ENCODE data around the gene IQGAP1. TPM values are rescaled to one million over a fixed set of nuclear protein-coding genes. Genes with fewer than 3 reads are reported as not detected.

The IQGAP1 gene
- total and polyA plus RNA-seq, 8 donors, result 178 to 296 (median 222) TPM

- Histone ChIP-seq H3K36me3 (no peaks in the 10 kb centered on the region), H3K4me3 (peak overlapping the region; percentile 67 to 81), H3K27ac (no peak overlapping the region), H3K4me1 (peaks cover 3 to 38% of the 10 kb centered on the region in 2 donors), H3K9me3 (no peaks in the 10 kb centered on the region), H3K27me3 (peaks cover 0 to 18% of the 10 kb centered on the region in 2 donors)
- DNase-seq, result peak in 1 of 4 donors; percentile 10
- TF ChIP-seq CTCF (IDR thresholded peaks at IDR 0.05), result no peak
- intact Hi-C loops (cut with DNase I), result no loop called here
- ATAC-seq, result no peak
Measured at GRCh38 chr15:90531147-90531546, 143.1 kb downstream of the IQGAP1 start.

- H3K9me3 ChIP-seq, result no peaks in the 10 kb centered on the region
- peaks cover 0 to 12% of the 10 kb centered on the region in 2 donors for H3K27me3 ChIP-seq
- intact Hi-C loops (cut with DNase I), result no loop called here
- peaks cover 0 to 4% of the 10 kb centered on the region in 2 donors for H3K36me3 ChIP-seq
- ATAC-seq, result no peak
- no peak overlapping the region for H3K4me3 ChIP-seq
- H3K27ac ChIP-seq, result no peak overlapping the region
- DNase-seq, result no peak
- H3K4me1 ChIP-seq, result peaks cover 3 to 31% of the 10 kb centered on the region in 2 donors
- TF ChIP-seq CTCF (IDR thresholded peaks at IDR 0.05), result no peak
Measured at GRCh38 chr15:90535254-90535653, 147.2 kb downstream of the IQGAP1 start.

- TF ChIP-seq CTCF (IDR thresholded peaks at IDR 0.05), result no peak
- no peaks in the 10 kb centered on the region for H3K9me3 ChIP-seq
- H3K4me1 ChIP-seq, result peaks cover 0 to 5% of the 10 kb centered on the region in 2 donors
- intact Hi-C loops (cut with DNase I), result no loop called here
- H3K27ac ChIP-seq, result no peak overlapping the region
- ATAC-seq, result no peak
- no peak overlapping the region for H3K4me3 ChIP-seq
- no peak for DNase-seq
- no peaks in the 10 kb centered on the region for H3K27me3 ChIP-seq
- H3K36me3 ChIP-seq, result peaks cover 0 to 13% of the 10 kb centered on the region in 2 donors
Measured at GRCh38 chr15:90539789-90540188, 151.7 kb downstream of the IQGAP1 start.

GRCh38 chr15:90540768-90541167 lies 152.7 kb downstream of the IQGAP1 start:
- DNase-seq (no peak), ATAC-seq (no peak)
- no peaks in the 10 kb centered on the region for H3K9me3 ChIP-seq
- intact Hi-C loops (cut with DNase I), result no loop called here
- H3K4me3 ChIP-seq, result no peak overlapping the region
- H3K4me1 ChIP-seq, result no peaks in the 10 kb centered on the region
- H3K27ac ChIP-seq, result no peak overlapping the region
- peaks cover 0 to 13% of the 10 kb centered on the region in 2 donors for H3K36me3 ChIP-seq
- no peak for TF ChIP-seq CTCF (IDR thresholded peaks at IDR 0.05)
- H3K27me3 ChIP-seq, result no peaks in the 10 kb centered on the region

GRCh38 chr15:90545095-90545494 lies 157.1 kb downstream of the IQGAP1 start:
- ATAC-seq, result no peak

More at GRCh38 chr15:90545095-90545494, 157.1 kb downstream of the IQGAP1 start:
- Histone ChIP-seq H3K9me3 (no peaks in the 10 kb centered on the region), H3K27ac (no peak overlapping the region), H3K27me3 (no peaks in the 10 kb centered on the region), H3K36me3 (peaks cover 0 to 11% of the 10 kb centered on the region in 2 donors), H3K4me3 (no peak overlapping the region), H3K4me1 (peaks cover 0 to 2% of the 10 kb centered on the region in 2 donors)
- no peak for TF ChIP-seq CTCF (IDR thresholded peaks at IDR 0.05)
- intact Hi-C loops (cut with DNase I), result no loop called here
- DNase-seq, result no peak

All from left lung (tissue), 10 donors.